Right atrium auricular region (tissue), 2 donors: ENCODE results near the gene MN1. TPM values are rescaled to one million over a fixed set of nuclear protein-coding genes. Genes with fewer than 3 reads are reported as not detected.

Source experiments
- DNase-seq: peaks from one replicate; pipeline ENCODE4 v3.0.0-alpha.2; 2019; ENCODE audit warnings: low spot score
- H3K27ac ChIP-seq, 2 donors: fragments of 200-600 bp; sonication (generic); 1 replicate in 1 of 2; 2 replicates in 1 of 2; pipeline ENCODE4 v1.5.1; 2016 to 2019
- H3K27me3 ChIP-seq, 2 donors: fragments of 200-600 bp; sonication (generic); one replicate each; pipeline versions ENCODE4 v1.5.1 to v1.6.0; 2017 to 2019
- H3K36me3 ChIP-seq: fragments of 200-600 bp; sonication (generic); one replicate; pipeline ENCODE4 v1.5.1; 2016
- H3K4me1 ChIP-seq, 2 donors: fragments of 200-600 bp; sonication (generic); one replicate each; pipeline versions ENCODE4 v1.5.1 to v1.6.0; 2017 to 2019
- H3K4me3 ChIP-seq, 2 donors: fragments of 200-600 bp; sonication (generic); 1 replicate in 1 of 2; 2 replicates in 1 of 2; pipeline ENCODE4 v1.5.1; 2017 to 2019; ENCODE audit warnings: mild to moderate bottlenecking in 1 of 2, moderate library complexity in 1 of 2
- H3K9me3 ChIP-seq, 2 donors: fragments of 200-600 bp; sonication (generic); one replicate each; pipeline ENCODE4 v1.5.1; 2019
- CTCF ChIP-seq, 2 donors: fragments of 200-600 bp; sonication (generic); IDR thresholded peaks; one replicate each; pipeline ENCODE4 v1.5.1; 2019; ENCODE audit warnings: antibody characterized with exemption in 2 of 2
- total RNA-seq, 2 donors: library from RNA; depleted of rRNA; stranded (reverse); fragments of >200 nt; gene quantifications; one replicate each; pipeline ENCODE4 v1.1.0, GENCODE V29; 2016

The MN1 gene
- total RNA-seq, 2 donors from 2014 or later: 13.0 to 14.3 TPM

- no peak for TF ChIP-seq CTCF (IDR thresholded peaks at IDR 0.05)
- H3K9me3 ChIP-seq: no peaks in the 10 kb centered on the region
- no peaks in the 10 kb centered on the region for H3K27me3 ChIP-seq
- no peak for DNase-seq
- peaks cover 0 to 7% of the 10 kb centered on the region in 2 donors for H3K4me1 ChIP-seq
- no peak overlapping the region for H3K4me3 ChIP-seq
- peaks cover 4% of the 10 kb centered on the region for H3K36me3 ChIP-seq
- no peak overlapping the region for H3K27ac ChIP-seq
Measured at GRCh38 chr22:27766679-27767078, 34.9 kb downstream of the MN1 start.

GRCh38 chr22:27765706-27766291 is 35.8 kb downstream of the MN1 start:
- no peak for DNase-seq
- Histone ChIP-seq H3K27ac (no peak overlapping the region), H3K36me3 (peaks cover 4% of the 10 kb centered on the region), H3K4me3 (no peak overlapping the region), H3K9me3 (no peaks in the 10 kb centered on the region), H3K4me1 (peaks cover 0 to 7% of the 10 kb centered on the region in 2 donors), H3K27me3 (no peaks in the 10 kb centered on the region)
- no peak for TF ChIP-seq CTCF (IDR thresholded peaks at IDR 0.05)

GRCh38 chr22:27764722-27765236 is 36.8 kb downstream of the MN1 start:
- Histone ChIP-seq H3K4me1 (peaks cover 0 to 7% of the 10 kb centered on the region in 2 donors), H3K27ac (no peak overlapping the region), H3K4me3 (no peak overlapping the region), H3K36me3 (peaks cover 4% of the 10 kb centered on the region), H3K9me3 (no peaks in the 10 kb centered on the region), H3K27me3 (no peaks in the 10 kb centered on the region)
- no peak for TF ChIP-seq CTCF (IDR thresholded peaks at IDR 0.05)
- DNase-seq: no peak

- Histone ChIP-seq H3K36me3 (peaks cover 4% of the 10 kb centered on the region), H3K4me3 (no peak overlapping the region), H3K9me3 (no peaks in the 10 kb centered on the region), H3K4me1 (no peaks in the 10 kb centered on the region), H3K27ac (no peak overlapping the region), H3K27me3 (no peaks in the 10 kb centered on the region)
- TF ChIP-seq CTCF (IDR thresholded peaks at IDR 0.05): no peak
- DNase-seq: no peak
Measured at GRCh38 chr22:27761665-27762064, 39.9 kb downstream of the MN1 start.

- no peaks in the 10 kb centered on the region for H3K4me1 ChIP-seq
- no peaks in the 10 kb centered on the region for H3K36me3 ChIP-seq
- no peaks in the 10 kb centered on the region for H3K27me3 ChIP-seq
- H3K27ac ChIP-seq: no peak overlapping the region
- DNase-seq: no peak
- H3K4me3 ChIP-seq: no peak overlapping the region
- H3K9me3 ChIP-seq: no peaks in the 10 kb centered on the region
- no peak for TF ChIP-seq CTCF (IDR thresholded peaks at IDR 0.05)
Measured at GRCh38 chr22:27761000-27761399, 40.6 kb downstream of the MN1 start.

- no peak for TF ChIP-seq CTCF (IDR thresholded peaks at IDR 0.05)
- H3K27ac ChIP-seq: no peak overlapping the region
Measured at GRCh38 chr22:27760474-27760873, 41.1 kb downstream of the MN1 start.

More at GRCh38 chr22:27760474-27760873, 41.1 kb downstream of the MN1 start:
- H3K4me3 ChIP-seq: no peak overlapping the region
- no peaks in the 10 kb centered on the region for H3K36me3 ChIP-seq
- no peaks in the 10 kb centered on the region for H3K9me3 ChIP-seq
- no peaks in the 10 kb centered on the region for H3K27me3 ChIP-seq
- no peak for DNase-seq
- no peaks in the 10 kb centered on the region for H3K4me1 ChIP-seq
